ENCODE results near the gene RTP5.

The RTP5 gene

GRCh38 chr2:241903121-241904010, 33.8 kb downstream of the RTP5 start:
- no peaks in the 10 kb centered on the region for H4K20me1 ChIP-seq (ENCODE audit: control insufficient read depth, insufficient read depth, low read depth, low read length)
- no peak for TF ChIP-seq CTCF (IDR thresholded peaks at IDR 0.05; ENCODE audit: low read depth, low read length, poor library complexity, severe bottlenecking)
- no peak for TF ChIP-seq EZH2phosphoT487 (IDR thresholded peaks at IDR 0.05; ENCODE audit: borderline replicate concordance, low read length)
- no peak overlapping the region for H3K4me3 ChIP-seq (ENCODE audit: low read length)

GRCh38 chr2:241904011-241904718, 34.6 kb downstream of the RTP5 start:
- H3K4me2 ChIP-seq (ENCODE audit: low read length): no peak overlapping the region
- no peaks in the 10 kb centered on the region for H3K4me1 ChIP-seq (ENCODE audit: control insufficient read depth, low read length)
- H3K27ac ChIP-seq (ENCODE audit: low read depth, low read length): no peak overlapping the region

More at GRCh38 chr2:241903121-241904010, 33.8 kb downstream of the RTP5 start:
- no peaks in the 10 kb centered on the region for H3K79me2 ChIP-seq (ENCODE audit: control insufficient read depth, low read length)
- no peaks in the 10 kb centered on the region for H3K4me1 ChIP-seq (ENCODE audit: control insufficient read depth, low read length)
- no peak overlapping the region for H3K4me2 ChIP-seq (ENCODE audit: low read length)
- no peaks in the 10 kb centered on the region for H3K9me3 ChIP-seq (ENCODE audit: control insufficient read depth, insufficient read depth, low read length)
- H3K27me3 ChIP-seq (ENCODE audit: control insufficient read depth, low read length): no peaks in the 10 kb centered on the region
- no peaks in the 10 kb centered on the region for H3K9me2 ChIP-seq (replicated peaks; ENCODE audit: control insufficient read depth, low read length)
- no peak overlapping the region for H3K27ac ChIP-seq (ENCODE audit: low read depth, low read length)
- no peaks in the 10 kb centered on the region for H3K36me3 ChIP-seq (ENCODE audit: control insufficient read depth, low read length)
- no peaks in the 10 kb centered on the region for H3F3A ChIP-seq (ENCODE audit: control insufficient read depth, insufficient read depth)

More at GRCh38 chr2:241904011-241904718, 34.6 kb downstream of the RTP5 start:
- Histone ChIP-seq H3K4me3 (ENCODE audit: low read length) (no peak overlapping the region), H4K20me1 (ENCODE audit: control insufficient read depth, insufficient read depth, low read depth, low read length) (no peaks in the 10 kb centered on the region), H3K27me3 (ENCODE audit: control insufficient read depth, low read length) (no peaks in the 10 kb centered on the region), H3K36me3 (ENCODE audit: control insufficient read depth, low read length) (no peaks in the 10 kb centered on the region), H3K9me3 (ENCODE audit: control insufficient read depth, insufficient read depth, low read length) (no peaks in the 10 kb centered on the region), H3K9me2 (replicated peaks; ENCODE audit: control insufficient read depth, low read length) (no peaks in the 10 kb centered on the region), H3K79me2 (ENCODE audit: control insufficient read depth, low read length) (no peaks in the 10 kb centered on the region), H3F3A (ENCODE audit: control insufficient read depth, insufficient read depth) (no peaks in the 10 kb centered on the region)
- TF ChIP-seq EZH2phosphoT487 (IDR thresholded peaks at IDR 0.05; ENCODE audit: borderline replicate concordance, low read length): no peak
- TF ChIP-seq CTCF (IDR thresholded peaks at IDR 0.05; ENCODE audit: low read depth, low read length, poor library complexity, severe bottlenecking): no peak
